Measurements from ENCODE around the gene MRPL53.

Gene MRPL53

GRCh38 chr2:74424139-74424992 is 48.1 kb downstream of the MRPL53 start:
- no peak for DNase-seq

GRCh38 chr2:74423231-74424095 is 49.0 kb downstream of the MRPL53 start:
- DNase-seq = no peak
